Measurements from ENCODE around the gene DVL1.
A peak's percentile ranks its signal among the peaks of the same experiment; 100 is the strongest.

The DVL1 gene

GRCh38 chr1:1349256-1350012 is at the start of gene DVL1:
Gene DVL1, minus strand, starts transcription at chr1:1349418. Its CDS starts 353 bp downstream, at chr1:1349065.
- TF ChIP-seq ZBTB7A (IDR thresholded peaks at IDR 0.05; ENCODE audit: low read depth): peak; percentile 87
- TF ChIP-seq CREB1 (IDR thresholded peaks at IDR 0.05; ENCODE audit: low read depth): peak; percentile 47; the same call in 1 of the 2 replicates
- no peak for TF ChIP-seq TEAD4 (IDR thresholded peaks at IDR 0.05)
- TF ChIP-seq RAD21 (IDR thresholded peaks at IDR 0.05; ENCODE audit: low read depth): peak; percentile 37
- no peak for TF ChIP-seq TCF12 (IDR thresholded peaks at IDR 0.05; ENCODE audit: low read depth)
- no peak for TF ChIP-seq MAX (IDR thresholded peaks at IDR 0.05)
- no peak for TF ChIP-seq CEBPB (IDR thresholded peaks at IDR 0.05)

GRCh38 chr1:1398677-1399186 is 49.5 kb upstream of the DVL1 start:
- TF ChIP-seq YY1 (IDR thresholded peaks at IDR 0.05; ENCODE audit: low read depth) (no peak), EP300 (IDR thresholded peaks at IDR 0.05; ENCODE audit: borderline replicate concordance) (no peak), CEBPB (IDR thresholded peaks at IDR 0.05) (no peak), TCF12 (IDR thresholded peaks at IDR 0.05; ENCODE audit: low read depth) (no peak), RAD21 (IDR thresholded peaks at IDR 0.05; ENCODE audit: low read depth) (no peak), MAX (IDR thresholded peaks at IDR 0.05) (no peak), TAF1 (IDR thresholded peaks at IDR 0.05; ENCODE audit: low read depth) (no peak), FOXM1 (IDR thresholded peaks at IDR 0.05; ENCODE audit: borderline replicate concordance, low read depth) (no peak)

- TF ChIP-seq REST (IDR thresholded peaks at IDR 0.05; ENCODE audit: low read depth): no peak
- no peak for TF ChIP-seq TEAD4 (IDR thresholded peaks at IDR 0.05)
- TF ChIP-seq FOXM1 (IDR thresholded peaks at IDR 0.05; ENCODE audit: borderline replicate concordance, low read depth): no peak
- no peak for TF ChIP-seq TAF1 (IDR thresholded peaks at IDR 0.05; ENCODE audit: low read depth)
- TF ChIP-seq EP300 (IDR thresholded peaks at IDR 0.05; ENCODE audit: borderline replicate concordance): no peak
- no peak for TF ChIP-seq RAD21 (IDR thresholded peaks at IDR 0.05; ENCODE audit: low read depth)
- no peak for TF ChIP-seq CEBPB (IDR thresholded peaks at IDR 0.05)
- TF ChIP-seq TCF12 (IDR thresholded peaks at IDR 0.05; ENCODE audit: low read depth): no peak
- TF ChIP-seq YY1 (IDR thresholded peaks at IDR 0.05; ENCODE audit: low read depth): no peak
- TF ChIP-seq EGR1 (IDR thresholded peaks at IDR 0.05): no peak
- no peak for TF ChIP-seq ZBTB7A (IDR thresholded peaks at IDR 0.05; ENCODE audit: low read depth)
Observed at GRCh38 chr1:1397839-1398523, 48.8 kb upstream of the DVL1 start.

- no peak for TF ChIP-seq EP300 (IDR thresholded peaks at IDR 0.05; ENCODE audit: borderline replicate concordance)
- TF ChIP-seq REST (IDR thresholded peaks at IDR 0.05; ENCODE audit: low read depth): no peak
- no peak for TF ChIP-seq TCF12 (IDR thresholded peaks at IDR 0.05; ENCODE audit: low read depth)
- no peak for TF ChIP-seq NFIC (IDR thresholded peaks at IDR 0.05)
- no peak for TF ChIP-seq EGR1 (IDR thresholded peaks at IDR 0.05)
- no peak for TF ChIP-seq TEAD4 (IDR thresholded peaks at IDR 0.05)
- TF ChIP-seq TAF1 (IDR thresholded peaks at IDR 0.05; ENCODE audit: low read depth): no peak
- TF ChIP-seq RAD21 (IDR thresholded peaks at IDR 0.05; ENCODE audit: low read depth): no peak
- TF ChIP-seq MAX (IDR thresholded peaks at IDR 0.05): no peak
- TF ChIP-seq FOXM1 (IDR thresholded peaks at IDR 0.05; ENCODE audit: borderline replicate concordance, low read depth): no peak
- no peak for TF ChIP-seq YY1 (IDR thresholded peaks at IDR 0.05; ENCODE audit: low read depth)
- TF ChIP-seq ZBTB7A (IDR thresholded peaks at IDR 0.05; ENCODE audit: low read depth): no peak
- TF ChIP-seq CREB1 (IDR thresholded peaks at IDR 0.05; ENCODE audit: low read depth): no peak
- TF ChIP-seq USF1 (IDR thresholded peaks at IDR 0.05): no peak
- TF ChIP-seq CEBPB (IDR thresholded peaks at IDR 0.05): no peak
Observed at GRCh38 chr1:1395166-1395565, 45.9 kb upstream of the DVL1 start.

GRCh38 chr1:1394116-1394515 is 44.9 kb upstream of the DVL1 start:
- TF ChIP-seq RAD21 (IDR thresholded peaks at IDR 0.05; ENCODE audit: low read depth) (no peak), ZBTB7A (IDR thresholded peaks at IDR 0.05; ENCODE audit: low read depth) (no peak), FOXM1 (IDR thresholded peaks at IDR 0.05; ENCODE audit: borderline replicate concordance, low read depth) (no peak), TEAD4 (IDR thresholded peaks at IDR 0.05) (no peak), EGR1 (IDR thresholded peaks at IDR 0.05) (no peak), EP300 (IDR thresholded peaks at IDR 0.05; ENCODE audit: borderline replicate concordance) (no peak), CEBPB (IDR thresholded peaks at IDR 0.05) (no peak), NFIC (IDR thresholded peaks at IDR 0.05) (no peak), MAX (IDR thresholded peaks at IDR 0.05) (no peak), REST (IDR thresholded peaks at IDR 0.05; ENCODE audit: low read depth) (no peak), TAF1 (IDR thresholded peaks at IDR 0.05; ENCODE audit: low read depth) (no peak), YY1 (IDR thresholded peaks at IDR 0.05; ENCODE audit: low read depth) (no peak), USF1 (IDR thresholded peaks at IDR 0.05) (no peak)

All from Ishikawa (cell line).